GM18526 (cell line): ENCODE data around the gene NASP.

Experiments used
- POLR2A ChIP-seq: IDR thresholded peaks from 3 replicates; pipeline ENCODE4 v1.6.1; 2011; ENCODE audit not compliant: insufficient read length; ENCODE audit errors: extremely low read depth

NASP gene, protein sequence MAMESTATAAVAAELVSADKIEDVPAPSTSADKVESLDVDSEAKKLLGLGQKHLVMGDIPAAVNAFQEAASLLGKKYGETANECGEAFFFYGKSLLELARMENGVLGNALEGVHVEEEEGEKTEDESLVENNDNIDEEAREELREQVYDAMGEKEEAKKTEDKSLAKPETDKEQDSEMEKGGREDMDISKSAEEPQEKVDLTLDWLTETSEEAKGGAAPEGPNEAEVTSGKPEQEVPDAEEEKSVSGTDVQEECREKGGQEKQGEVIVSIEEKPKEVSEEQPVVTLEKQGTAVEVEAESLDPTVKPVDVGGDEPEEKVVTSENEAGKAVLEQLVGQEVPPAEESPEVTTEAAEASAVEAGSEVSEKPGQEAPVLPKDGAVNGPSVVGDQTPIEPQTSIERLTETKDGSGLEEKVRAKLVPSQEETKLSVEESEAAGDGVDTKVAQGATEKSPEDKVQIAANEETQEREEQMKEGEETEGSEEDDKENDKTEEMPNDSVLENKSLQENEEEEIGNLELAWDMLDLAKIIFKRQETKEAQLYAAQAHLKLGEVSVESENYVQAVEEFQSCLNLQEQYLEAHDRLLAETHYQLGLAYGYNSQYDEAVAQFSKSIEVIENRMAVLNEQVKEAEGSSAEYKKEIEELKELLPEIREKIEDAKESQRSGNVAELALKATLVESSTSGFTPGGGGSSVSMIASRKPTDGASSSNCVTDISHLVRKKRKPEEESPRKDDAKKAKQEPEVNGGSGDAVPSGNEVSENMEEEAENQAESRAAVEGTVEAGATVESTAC

DNA sequence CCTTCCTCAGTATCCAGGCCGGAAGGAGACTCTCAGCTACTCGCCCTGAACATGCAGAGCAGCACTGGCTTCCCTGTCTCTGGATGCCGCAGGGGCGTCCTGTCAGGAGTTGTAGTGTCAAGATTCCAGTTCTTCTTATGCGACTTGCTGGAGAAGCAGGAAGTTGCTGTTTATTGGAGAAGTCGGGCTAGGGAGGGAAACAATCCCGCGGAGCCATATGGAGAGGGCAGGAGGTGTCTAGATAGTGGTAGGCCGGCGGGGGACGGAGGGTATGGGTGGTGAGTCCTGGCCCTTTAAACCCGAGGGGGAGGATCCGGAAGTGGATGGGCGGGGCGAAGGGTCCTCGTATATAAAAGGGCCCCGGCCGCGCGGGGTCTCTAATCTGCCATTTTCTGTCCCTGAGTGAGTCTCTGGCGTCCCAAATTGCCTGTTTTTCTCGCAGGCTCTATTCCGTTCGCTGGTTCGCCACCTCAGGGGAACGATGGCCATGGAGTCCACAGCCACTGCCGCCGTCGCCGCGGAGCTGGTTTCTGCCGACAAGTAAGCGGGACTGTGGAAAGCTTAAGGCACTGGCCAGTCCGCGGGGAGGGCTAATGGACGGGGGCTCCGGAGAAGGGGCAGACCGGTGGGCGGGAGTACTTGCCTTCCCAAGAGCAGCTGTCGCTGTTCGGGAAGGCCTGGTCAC lies at the start of gene NASP:
TSS of gene NASP (plus strand) at position 376 of the 685 bp plus-strand sequence. CDS start at position 482, 106 bp downstream.
- TF ChIP-seq POLR2A: peak; percentile 99

DNA sequence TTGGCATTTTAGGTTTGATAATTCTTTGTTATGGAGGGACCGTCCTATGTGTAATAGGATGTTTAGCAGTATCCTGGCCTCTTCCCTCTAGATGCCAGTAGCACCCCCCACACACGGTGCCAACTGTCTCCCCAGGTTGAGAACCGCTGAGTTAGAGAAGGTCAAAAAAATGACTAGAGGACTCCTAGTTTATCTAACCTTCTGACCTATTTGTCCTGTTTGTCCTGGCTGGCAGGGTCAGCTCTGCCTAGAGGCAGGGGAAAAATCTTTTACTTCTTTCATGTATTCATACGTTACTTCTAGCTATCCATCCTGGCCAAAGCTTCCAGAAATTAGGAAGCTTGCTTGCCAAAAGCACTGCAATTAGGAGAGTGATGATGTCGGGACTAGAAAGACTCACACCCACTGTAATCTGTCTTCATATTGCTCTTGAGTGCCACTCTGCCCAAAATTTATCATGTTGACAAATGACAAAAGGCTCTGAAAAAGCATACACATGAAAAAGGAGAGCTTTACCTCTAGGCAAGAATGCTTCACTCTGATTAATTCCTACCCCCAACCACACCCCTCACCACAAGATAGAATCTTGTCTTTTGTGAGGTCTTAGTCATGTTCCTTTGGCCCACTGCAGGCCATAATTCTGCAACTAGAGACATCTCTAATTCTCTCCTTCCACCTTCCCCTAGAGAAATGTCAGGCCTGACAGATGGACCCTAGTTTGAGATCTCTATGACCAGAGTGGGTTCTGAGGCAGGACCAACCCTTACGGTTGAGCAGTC lies 47.7 kb upstream of the NASP start:
- no peak for TF ChIP-seq POLR2A

DNA sequence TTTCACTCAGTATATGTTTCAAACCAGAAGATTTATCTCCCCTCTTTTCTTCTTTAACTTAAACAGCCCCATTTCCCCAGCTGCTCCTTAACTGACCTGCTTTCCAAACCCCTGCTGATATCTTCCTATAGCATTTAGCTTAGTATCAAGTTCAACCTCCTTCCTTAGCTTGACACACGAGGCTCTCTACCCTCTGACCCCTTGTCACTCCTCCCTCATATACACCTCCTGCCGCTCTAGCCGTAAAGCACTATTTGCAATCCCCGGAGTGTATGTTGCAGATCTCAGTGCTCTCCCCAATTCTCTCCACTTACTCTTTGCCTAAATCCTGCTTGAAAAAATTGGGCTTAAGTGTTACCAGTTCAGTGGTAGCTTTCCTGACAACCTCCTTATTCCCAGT lies 47.0 kb upstream of the NASP start:
- TF ChIP-seq POLR2A: no peak

DNA sequence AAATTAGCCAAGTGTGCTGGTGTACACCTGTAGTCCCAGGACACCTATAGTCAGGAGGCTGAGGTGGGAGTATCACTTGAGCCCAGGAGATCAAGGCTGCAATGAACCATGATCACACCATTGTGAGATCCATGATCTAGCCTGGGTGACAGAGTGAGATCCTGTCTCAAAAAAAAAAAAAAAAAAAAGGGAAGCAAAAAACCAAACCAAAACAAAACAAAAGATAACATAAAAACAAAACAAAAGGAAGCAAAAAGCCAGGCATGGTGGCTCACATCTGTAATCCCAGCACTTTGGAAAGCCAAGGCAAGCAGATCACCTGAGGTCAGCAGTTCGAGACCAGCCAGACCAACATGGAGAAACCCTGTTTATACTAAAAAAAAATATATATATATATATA lies 42.6 kb upstream of the NASP start:
- TF ChIP-seq POLR2A: no peak

DNA sequence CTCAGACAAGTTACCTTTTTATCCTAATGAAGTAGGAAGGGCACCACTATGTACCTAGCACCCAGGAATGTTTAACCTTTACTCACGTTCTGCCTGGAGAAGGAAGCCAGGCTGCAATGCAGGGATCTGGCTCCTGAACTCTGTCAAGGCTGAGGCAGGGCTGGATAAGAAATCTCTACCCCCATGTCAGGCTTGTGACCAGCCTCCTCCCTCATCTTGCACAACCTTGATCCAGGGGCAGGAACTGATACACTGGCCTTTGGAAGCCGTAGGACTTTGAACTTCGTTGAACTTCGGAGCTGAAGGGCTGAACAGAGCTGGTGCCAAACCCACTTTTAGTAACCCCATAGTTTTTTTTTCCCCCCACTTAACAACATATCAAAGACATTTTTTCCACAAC lies 41.2 kb upstream of the NASP start:
- no peak for TF ChIP-seq POLR2A

DNA sequence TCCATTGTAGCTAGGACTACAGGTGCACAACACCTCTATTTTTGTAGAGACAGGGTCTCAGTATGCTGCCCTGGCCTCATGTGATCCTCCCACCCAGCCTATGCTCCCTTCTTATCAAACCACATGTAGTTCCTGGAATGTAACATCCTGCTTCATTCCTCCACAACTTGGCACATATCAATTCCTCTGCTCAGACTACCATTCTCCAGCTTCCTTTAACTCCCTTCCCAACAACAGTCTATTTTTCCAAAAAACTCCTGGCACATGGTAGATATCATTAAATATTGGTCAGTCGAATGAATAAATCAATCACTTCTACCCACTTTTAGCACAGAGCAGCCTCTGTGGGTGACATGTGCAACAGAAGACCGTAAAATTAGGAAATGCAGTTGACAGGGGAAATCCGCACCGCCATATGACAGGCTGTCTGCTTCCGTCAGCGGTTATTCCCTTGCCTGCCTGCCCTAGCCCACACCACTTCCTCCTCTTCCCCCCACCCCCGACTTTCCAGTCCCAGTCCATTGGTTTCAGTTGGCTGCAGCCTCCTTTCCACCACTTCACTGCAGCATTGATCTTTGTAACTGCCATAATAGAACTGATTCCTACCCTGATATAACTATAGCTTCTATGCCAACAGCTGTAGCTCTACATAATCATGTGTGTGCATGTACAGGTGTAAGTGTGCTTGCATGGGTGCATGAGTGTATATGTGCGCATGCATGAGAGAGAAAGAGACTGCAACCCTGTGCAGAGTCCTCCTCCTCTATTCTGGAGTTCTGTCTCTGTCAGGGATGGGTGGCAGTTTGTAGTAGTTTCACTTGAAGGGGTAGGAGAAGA lies 40.0 kb upstream of the NASP start:
- no peak for TF ChIP-seq POLR2A

DNA sequence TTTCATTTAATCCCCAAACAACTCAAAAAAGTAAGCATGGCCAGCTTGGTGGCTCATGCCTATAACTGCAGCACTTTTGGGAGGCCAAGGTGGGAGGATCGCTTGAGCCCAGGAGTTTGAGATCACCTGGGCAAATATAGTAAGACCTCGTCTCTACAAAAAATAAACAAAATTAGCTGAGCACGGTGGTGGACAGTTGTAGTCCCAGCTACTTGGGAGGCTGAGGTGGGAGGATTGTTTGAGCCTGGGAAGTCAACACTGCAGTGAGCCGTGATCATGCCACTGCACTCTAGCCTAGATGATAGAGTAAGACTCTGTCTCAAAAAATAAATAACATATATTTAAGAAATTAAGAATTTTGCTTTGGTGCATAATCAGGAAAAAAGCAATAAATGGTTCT lies 39.3 kb upstream of the NASP start:
- TF ChIP-seq POLR2A: no peak

DNA sequence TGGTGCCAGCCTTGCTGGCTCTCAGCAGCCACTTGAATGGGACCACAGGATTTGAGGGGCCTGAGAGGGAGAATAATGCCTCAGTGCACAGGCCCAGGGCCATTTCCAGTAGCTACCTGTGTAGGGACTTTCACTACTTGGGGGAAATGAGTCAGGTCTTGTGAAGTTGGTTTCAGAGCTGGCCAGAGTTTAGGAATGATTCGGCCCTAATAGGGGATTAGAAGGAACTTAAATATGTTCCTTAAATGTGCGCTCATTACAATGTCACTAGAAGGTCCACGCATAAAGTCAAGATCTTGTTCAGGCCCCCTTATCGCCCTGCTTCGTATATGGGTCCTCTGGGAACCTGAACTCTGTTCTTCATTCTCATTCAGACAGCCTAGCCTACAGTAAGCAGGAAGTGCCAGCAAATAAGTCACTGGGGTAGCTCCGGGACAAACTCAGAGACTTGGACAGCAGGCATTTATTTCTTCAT lies 38.8 kb upstream of the NASP start:
- TF ChIP-seq POLR2A: no peak

DNA sequence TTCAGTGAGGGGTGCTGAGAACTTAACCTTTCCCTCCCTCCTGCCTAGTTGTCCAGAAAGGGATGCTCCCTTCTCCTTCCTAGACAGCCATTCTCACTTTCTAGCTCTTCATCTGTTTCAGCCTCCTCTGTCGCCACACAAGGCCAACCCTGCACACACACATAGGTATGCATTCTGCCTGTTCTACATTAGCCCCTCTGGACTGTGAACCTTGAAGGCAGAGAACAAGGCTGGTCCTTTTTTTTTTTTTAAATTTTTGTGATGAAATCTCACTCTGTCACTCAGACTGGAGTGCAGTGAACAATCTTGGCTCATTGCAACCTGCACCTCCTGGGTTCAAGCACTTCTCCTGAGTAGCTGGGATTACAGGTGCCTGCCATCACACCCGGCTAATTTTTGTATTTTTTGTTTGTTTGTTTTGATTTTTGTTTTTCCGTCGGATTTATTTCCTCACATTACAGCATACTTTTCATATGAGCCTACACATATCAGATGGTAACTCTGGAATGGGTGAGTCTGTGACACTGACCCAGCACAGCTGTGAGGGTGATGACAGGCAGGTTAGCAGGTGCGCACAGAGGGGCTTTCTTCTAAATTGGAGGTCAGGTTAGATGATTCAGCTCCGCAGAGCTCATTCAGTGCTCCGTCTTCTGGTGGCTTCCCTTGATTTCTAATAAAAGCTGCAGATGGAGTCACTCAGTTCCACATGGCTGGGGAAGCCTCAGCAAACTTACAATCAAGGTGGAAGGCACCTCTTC lies 38.1 kb upstream of the NASP start:
- TF ChIP-seq POLR2A: no peak

DNA sequence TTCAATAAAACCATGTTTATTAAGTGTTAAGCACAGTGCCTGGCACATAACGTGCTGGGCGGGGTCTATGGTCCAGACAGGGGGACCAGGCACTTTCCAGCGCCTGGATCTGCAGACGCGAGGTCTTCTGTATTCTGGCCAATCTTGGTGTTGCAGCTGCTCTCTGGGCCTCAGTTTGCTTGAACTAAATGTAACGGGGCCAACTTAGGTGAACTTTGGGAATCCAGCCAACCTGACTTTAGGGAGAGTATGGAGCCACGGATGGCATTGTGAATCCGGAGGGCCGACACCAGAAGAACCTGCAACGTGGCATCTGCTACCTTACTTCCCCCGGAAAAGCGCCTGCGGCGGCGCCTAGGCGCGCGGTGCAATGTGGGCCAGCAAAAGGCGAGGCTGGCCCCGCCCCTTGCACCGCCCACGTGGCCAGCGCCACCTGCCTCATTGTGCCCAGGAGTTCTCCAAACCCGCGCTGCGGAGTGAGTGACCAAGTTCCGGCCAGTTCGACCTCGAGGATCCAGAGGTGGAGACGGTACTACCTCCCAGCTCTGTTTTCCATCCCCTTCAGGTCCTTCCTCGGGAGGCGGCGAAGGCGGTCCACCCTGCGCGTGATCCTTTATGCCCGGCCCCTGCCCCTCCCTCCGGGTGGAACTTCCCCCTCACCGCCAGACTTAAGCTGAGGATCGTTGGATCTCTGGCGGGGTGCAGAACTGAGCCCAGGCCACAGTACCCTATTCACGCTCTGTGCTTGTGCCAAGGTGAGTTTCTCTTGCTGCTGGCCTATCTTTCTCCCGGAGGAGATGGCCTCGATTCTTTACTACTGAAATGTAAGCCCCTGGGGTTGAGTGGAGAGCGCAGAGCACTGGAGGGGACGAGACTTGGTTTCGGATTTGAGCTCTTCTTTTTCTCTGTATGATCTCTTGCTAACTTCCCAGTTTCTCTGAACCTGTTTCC lies 33.2 kb upstream of the NASP start, which contains the start of gene AKR1A1:
TSS of gene AKR1A1 (plus strand) at position 426 of the 951 bp plus-strand sequence. CDS start 10,969 bp downstream, outside the sequence.
- peak; percentile 88 for TF ChIP-seq POLR2A

DNA sequence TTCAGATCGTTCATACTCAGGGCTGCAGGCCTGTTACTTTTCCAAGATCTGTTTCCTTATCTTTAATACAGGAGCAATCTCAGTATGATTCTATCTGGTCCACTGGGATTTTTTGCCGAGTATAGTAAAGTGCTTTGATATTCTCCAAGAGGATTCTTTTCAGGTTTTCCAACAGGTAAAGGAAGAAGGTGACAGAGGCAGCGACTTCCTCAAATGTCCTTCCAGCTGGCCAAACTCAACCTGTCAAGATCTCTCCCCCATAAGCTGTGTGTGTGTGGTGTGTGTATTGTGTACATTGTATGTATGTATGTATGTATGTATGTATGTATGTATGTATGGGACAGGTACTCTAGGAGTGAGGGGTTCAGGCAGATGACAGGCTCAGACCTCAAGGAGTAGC lies 32.2 kb upstream of the NASP start:
- TF ChIP-seq POLR2A: no peak

DNA sequence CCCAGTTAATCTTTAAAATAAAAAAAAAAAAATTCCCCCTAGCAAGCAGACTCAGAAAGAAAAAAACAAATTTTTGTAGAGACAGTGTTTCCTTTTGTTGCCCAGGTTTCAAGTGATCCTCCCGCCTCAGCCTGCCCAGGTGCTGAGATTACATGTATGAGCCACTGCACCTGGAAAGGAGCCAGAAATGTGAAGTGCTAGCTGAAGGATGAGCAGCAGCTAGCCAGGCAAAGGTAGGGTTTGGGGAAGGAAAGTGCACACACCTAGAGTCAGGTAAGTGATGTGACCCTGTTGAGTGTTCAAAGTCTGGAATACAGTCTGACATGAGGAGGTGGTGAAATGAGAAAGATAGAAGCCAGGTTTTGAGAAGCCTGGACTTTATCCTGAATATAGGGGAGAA lies 31.5 kb upstream of the NASP start:
- TF ChIP-seq POLR2A: no peak
